Activated naive CD8-positive, alpha-beta T cell treated with anti-CD3 and anti-CD28 coated beads, Interleukin-2, amount 50 U/mL, for 24 hours (primary cell): ENCODE data around the gene SNX22.

Source experiments
- ATAC-seq: fragments of 150-1000 bp; cut with Tn5 transposase; one replicate; pipeline ENCODE4 v1.10.0; 2021
- DNase-seq: peaks from one replicate; pipeline ENCODE4 v3.0.0; 2021
- H3K27ac Mint-ChIP-seq: one replicate; pipeline ENCODE4 v1.8.0; 2021; ENCODE audit warnings: mild to moderate bottlenecking, mixed read lengths
- H3K27me3 Mint-ChIP-seq: one replicate; pipeline ENCODE4 v1.8.0; 2021; ENCODE audit warnings: mixed read lengths
- H3K36me3 Mint-ChIP-seq: one replicate; pipeline ENCODE4 v1.8.0; 2021; ENCODE audit warnings: low read depth, mixed read lengths
- H3K4me1 Mint-ChIP-seq: one replicate; pipeline ENCODE4 v1.8.0; 2021; ENCODE audit warnings: mixed read lengths
- H3K4me3 Mint-ChIP-seq: one replicate; pipeline ENCODE4 v1.8.0; 2021; ENCODE audit warnings: mild to moderate bottlenecking, moderate library complexity, mixed read lengths
- H3K9me3 Mint-ChIP-seq: one replicate; pipeline ENCODE4 v1.8.0; 2021; ENCODE audit warnings: mixed read lengths

Gene SNX22

GRCh38 chr15:64157599-64158125 is 6.1 kb downstream of the SNX22 start:
- peaks cover 46% of the 10 kb centered on the region for H3K36me3 Mint-ChIP-seq
- H3K9me3 Mint-ChIP-seq, result no peaks in the 10 kb centered on the region
- peaks cover 44% of the 10 kb centered on the region for H3K4me1 Mint-ChIP-seq
- DNase-seq, result no peak
- ATAC-seq, result no peak
- H3K27me3 Mint-ChIP-seq, result peaks cover 3% of the 10 kb centered on the region
- no peak overlapping the region for H3K4me3 Mint-ChIP-seq
- peak overlapping the region; percentile 44 for H3K27ac Mint-ChIP-seq

- H3K4me3 Mint-ChIP-seq, result peak overlapping the region; percentile 10
- H3K9me3 Mint-ChIP-seq, result no peaks in the 10 kb centered on the region
- DNase-seq (no peak), ATAC-seq (no peak)
- H3K36me3 Mint-ChIP-seq, result peaks cover 46% of the 10 kb centered on the region
- H3K27ac Mint-ChIP-seq, result peak overlapping the region; percentile 75
- H3K27me3 Mint-ChIP-seq, result no peaks in the 10 kb centered on the region
- H3K4me1 Mint-ChIP-seq, result peaks cover 47% of the 10 kb centered on the region
These were observed 7.0 kb downstream of the SNX22 start for GRCh38 chr15:64158363-64159134.

- ATAC-seq (no peak), DNase-seq (no peak)
- Mint-ChIP-seq H3K9me3 (no peaks in the 10 kb centered on the region), H3K4me3 (peak overlapping the region; percentile 92), H3K4me1 (peaks cover 64% of the 10 kb centered on the region), H3K27ac (peak overlapping the region; percentile 88), H3K36me3 (peaks cover 40% of the 10 kb centered on the region), H3K27me3 (no peaks in the 10 kb centered on the region)
These were observed 10.4 kb downstream of the SNX22 start for GRCh38 chr15:64161688-64162477.

GRCh38 chr15:64162478-64162868 is 10.9 kb downstream of the SNX22 start:
- Mint-ChIP-seq H3K36me3 (peaks cover 39% of the 10 kb centered on the region), H3K4me1 (peaks cover 63% of the 10 kb centered on the region), H3K27me3 (no peaks in the 10 kb centered on the region), H3K27ac (peak overlapping the region; percentile 88), H3K4me3 (peak overlapping the region; percentile 92), H3K9me3 (no peaks in the 10 kb centered on the region)
- DNase-seq (no peak), ATAC-seq (peak; percentile 9)

GRCh38 chr15:64162869-64163658 is 11.5 kb downstream of the SNX22 start, which contains the start of gene PPIB:
PPIB (minus strand) TSS chr15:64163022; CDS start chr15:64162986, 36 bp downstream.
- peaks cover 33% of the 10 kb centered on the region for H3K36me3 Mint-ChIP-seq
- H3K4me3 Mint-ChIP-seq, result peak within 1 kb of the TSS; percentile 92
- peak; percentile 95 for ATAC-seq
- H3K27ac Mint-ChIP-seq, result peak within 1 kb of the TSS; percentile 93
- peak; percentile 98 for DNase-seq
- H3K4me1 Mint-ChIP-seq, result peaks cover 59% of the 10 kb centered on the region
- no peaks in the 10 kb centered on the region for H3K9me3 Mint-ChIP-seq
- no peaks in the 10 kb centered on the region for H3K27me3 Mint-ChIP-seq

GRCh38 chr15:64163659-64164362 is 12.3 kb downstream of the SNX22 start:
- no peaks in the 10 kb centered on the region for H3K27me3 Mint-ChIP-seq
- H3K27ac Mint-ChIP-seq, result peak overlapping the region; percentile 93
- DNase-seq (no peak), ATAC-seq (no peak)
- H3K9me3 Mint-ChIP-seq, result no peaks in the 10 kb centered on the region
- peak overlapping the region; percentile 83 for H3K4me3 Mint-ChIP-seq
- H3K4me1 Mint-ChIP-seq, result peaks cover 52% of the 10 kb centered on the region
- H3K36me3 Mint-ChIP-seq, result peaks cover 26% of the 10 kb centered on the region

- Mint-ChIP-seq H3K36me3 (peaks cover 19% of the 10 kb centered on the region), H3K9me3 (no peaks in the 10 kb centered on the region), H3K4me3 (peak overlapping the region; percentile 83), H3K27me3 (no peaks in the 10 kb centered on the region), H3K4me1 (peaks cover 47% of the 10 kb centered on the region), H3K27ac (no peak overlapping the region)
- no peak for ATAC-seq
- DNase-seq, result no peak
These were observed 12.9 kb downstream of the SNX22 start for GRCh38 chr15:64164436-64164835.

- no peaks in the 10 kb centered on the region for H3K27me3 Mint-ChIP-seq
- ATAC-seq (no peak), DNase-seq (no peak)
- peaks cover 38% of the 10 kb centered on the region for H3K4me1 Mint-ChIP-seq
- no peaks in the 10 kb centered on the region for H3K9me3 Mint-ChIP-seq
- H3K36me3 Mint-ChIP-seq, result peaks cover 10% of the 10 kb centered on the region
- H3K4me3 Mint-ChIP-seq, result no peak overlapping the region
- no peak overlapping the region for H3K27ac Mint-ChIP-seq
These were observed 14.8 kb downstream of the SNX22 start for GRCh38 chr15:64166102-64166890.

GRCh38 chr15:64180235-64180824 is 28.8 kb downstream of the SNX22 start:
- no peaks in the 10 kb centered on the region for H3K27me3 Mint-ChIP-seq
- H3K4me1 Mint-ChIP-seq, result no peaks in the 10 kb centered on the region
- H3K27ac Mint-ChIP-seq, result no peak overlapping the region
- H3K36me3 Mint-ChIP-seq, result peaks cover 9% of the 10 kb centered on the region
- ATAC-seq (no peak), DNase-seq (no peak)
- no peak overlapping the region for H3K4me3 Mint-ChIP-seq
- no peaks in the 10 kb centered on the region for H3K9me3 Mint-ChIP-seq

- Mint-ChIP-seq H3K27ac (no peak overlapping the region), H3K4me1 (peaks cover 4% of the 10 kb centered on the region), H3K4me3 (no peak overlapping the region), H3K36me3 (peaks cover 2% of the 10 kb centered on the region), H3K9me3 (no peaks in the 10 kb centered on the region), H3K27me3 (no peaks in the 10 kb centered on the region)
- ATAC-seq, result no peak
- DNase-seq, result no peak
These were observed 31.4 kb downstream of the SNX22 start for GRCh38 chr15:64182859-64183370.

- ATAC-seq, result no peak
- H3K36me3 Mint-ChIP-seq, result peaks cover 10% of the 10 kb centered on the region
- no peaks in the 10 kb centered on the region for H3K27me3 Mint-ChIP-seq
- no peak overlapping the region for H3K4me3 Mint-ChIP-seq
- no peak overlapping the region for H3K27ac Mint-ChIP-seq
- no peak for DNase-seq
- no peaks in the 10 kb centered on the region for H3K9me3 Mint-ChIP-seq
- peaks cover 16% of the 10 kb centered on the region for H3K4me1 Mint-ChIP-seq
These were observed 33.8 kb downstream of the SNX22 start for GRCh38 chr15:64185146-64185911.
